Trophoblast cell (in vitro differentiated cells and primary cell): Measurements from ENCODE around the gene ALDH18A1.

ENCODE experiments used
- DNase-seq, 2 donors: peaks; one replicate each; pipeline ENCODE4 v3.0.0-alpha.2; 2016
- H2AFZ ChIP-seq: 2 replicates; pipeline ENCODE4 v1.6.1; 2013; ENCODE audit warnings: low read length, moderate library complexity, mild to moderate bottlenecking; ENCODE audit not compliant: insufficient read depth, poor library complexity
- H2AK5ac ChIP-seq: 2 replicates; pipeline ENCODE4 v1.6.1; 2013; ENCODE audit warnings: mild to moderate bottlenecking, low read length
- H2BK120ac ChIP-seq: 2 replicates; pipeline ENCODE4 v1.6.1; 2013; ENCODE audit warnings: low read length, mild to moderate bottlenecking, moderate library complexity; ENCODE audit not compliant: insufficient read depth, poor library complexity
- H2BK12ac ChIP-seq: 2 replicates; pipeline ENCODE4 v1.6.1; 2013; ENCODE audit warnings: mild to moderate bottlenecking, low read length, moderate library complexity
- H2BK5ac ChIP-seq: 2 replicates; pipeline ENCODE4 v1.6.1; 2013; ENCODE audit warnings: low read length, low read depth, moderate library complexity, mild to moderate bottlenecking; ENCODE audit not compliant: poor library complexity
- H3K14ac ChIP-seq: 2 replicates; pipeline ENCODE4 v1.6.1; 2013; ENCODE audit warnings: mild to moderate bottlenecking, low read length
- H3K18ac ChIP-seq: 2 replicates; pipeline ENCODE4 v1.6.1; 2013; ENCODE audit warnings: mild to moderate bottlenecking, low read length
- H3K23ac ChIP-seq: 2 replicates; pipeline ENCODE4 v1.6.1; 2013; ENCODE audit warnings: low read length
- H3K27ac ChIP-seq: 2 replicates; pipeline ENCODE4 v1.5.1; 2013; ENCODE audit warnings: low read depth, mild to moderate bottlenecking, inconsistent platforms, low read length, moderate library complexity
- H3K27me3 ChIP-seq: 2 replicates; pipeline ENCODE4 v1.6.1; 2013; ENCODE audit warnings: inconsistent platforms, mild to moderate bottlenecking, low read length, moderate library complexity; ENCODE audit not compliant: insufficient read depth
- H3K36me3 ChIP-seq, 2 experiments: 1 replicate in 1 of 2; 2 replicates in 1 of 2; pipeline ENCODE4 v1.6.1; 2013; ENCODE audit warnings: low read length in 2 of 2, mild to moderate bottlenecking in 2 of 2, moderate library complexity in 1 of 2; ENCODE audit not compliant: insufficient read depth in 2 of 2, control insufficient read depth in 1 of 2
- H3K4ac ChIP-seq: 2 replicates; pipeline ENCODE4 v1.6.1; 2013; ENCODE audit warnings: low read depth, mild to moderate bottlenecking, low read length, moderate library complexity
- H3K4me1 ChIP-seq, 2 experiments: 1 replicate in 1 of 2; 2 replicates in 1 of 2; pipeline ENCODE4 v1.6.1; 2013; ENCODE audit warnings: low read length in 2 of 2, mild to moderate bottlenecking in 2 of 2, moderate library complexity in 1 of 2; ENCODE audit not compliant: insufficient read depth in 2 of 2, control insufficient read depth in 1 of 2
- H3K4me2 ChIP-seq: 2 replicates; pipeline ENCODE4 v1.6.1; 2013; ENCODE audit warnings: inconsistent platforms, mild to moderate bottlenecking, low read length, moderate library complexity
- H3K4me3 ChIP-seq: 2 replicates; pipeline ENCODE4 v1.5.1; 2013; ENCODE audit warnings: mild to moderate bottlenecking, low read depth, low read length, inconsistent platforms
- H3K79me1 ChIP-seq: one replicate; pipeline ENCODE4 v1.6.1; 2013; ENCODE audit warnings: low read length
- H3K79me2 ChIP-seq: 2 replicates; pipeline ENCODE4 v1.6.1; 2013; ENCODE audit warnings: low read length, mild to moderate bottlenecking; ENCODE audit not compliant: control insufficient read depth, insufficient read depth, poor library complexity
- H3K9ac ChIP-seq: 2 replicates; pipeline ENCODE4 v1.6.1; 2013; ENCODE audit warnings: mild to moderate bottlenecking, low read length
- H3K9me3 ChIP-seq: 2 replicates; pipeline ENCODE4 v1.6.1; 2013; ENCODE audit warnings: low read depth, mild to moderate bottlenecking, control low read depth, inconsistent platforms, low read length; ENCODE audit not compliant: insufficient read depth
- H4K12ac ChIP-seq: 2 replicates; pipeline ENCODE4 v1.6.1; 2013; ENCODE audit warnings: low read depth, mild to moderate bottlenecking, low read length, moderate library complexity
- H4K8ac ChIP-seq: 2 replicates; pipeline ENCODE4 v1.6.1; 2013; ENCODE audit warnings: low read depth, mild to moderate bottlenecking, low read length, moderate library complexity
- H4K91ac ChIP-seq: one replicate; pipeline ENCODE4 v1.6.1; 2013; ENCODE audit warnings: low read depth, mild to moderate bottlenecking, low read length, moderate library complexity
- WGBS: extraction: QIAGEN DNeasy Blood & Tissue Kit; methylation state at CpG from one replicate; pipeline ENCODE4 v1.1.7; 2013; ENCODE audit warnings: missing lambda C conversion rate; ENCODE audit not compliant: insufficient read length, insufficient coverage; ENCODE audit errors: extremely low coverage; 5-methylcytosine and 5-hydroxymethylcytosine counted together

The ALDH18A1 gene

DNA sequence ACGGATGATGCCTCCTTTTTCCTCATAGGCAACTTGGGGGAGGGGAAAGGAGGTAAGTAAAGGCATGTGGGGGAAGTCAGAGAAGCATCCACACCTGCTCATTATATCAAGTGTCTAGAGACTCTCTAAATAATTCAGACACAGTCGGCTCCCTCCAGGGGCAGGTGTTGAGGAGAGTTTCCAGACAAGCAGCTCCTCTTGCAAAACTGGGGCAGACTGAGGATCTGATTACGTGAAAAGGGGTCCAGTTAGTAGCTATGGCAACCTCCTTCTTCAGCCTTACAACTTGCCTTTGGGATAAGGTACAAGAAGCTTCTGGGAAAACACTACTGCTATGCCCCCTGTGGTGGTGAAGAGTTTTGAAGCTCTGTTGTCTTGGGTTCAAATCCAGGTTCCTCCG lies 56.4 kb downstream of the ALDH18A1 start:
- no peak overlapping the region for H2BK5ac ChIP-seq

DNA sequence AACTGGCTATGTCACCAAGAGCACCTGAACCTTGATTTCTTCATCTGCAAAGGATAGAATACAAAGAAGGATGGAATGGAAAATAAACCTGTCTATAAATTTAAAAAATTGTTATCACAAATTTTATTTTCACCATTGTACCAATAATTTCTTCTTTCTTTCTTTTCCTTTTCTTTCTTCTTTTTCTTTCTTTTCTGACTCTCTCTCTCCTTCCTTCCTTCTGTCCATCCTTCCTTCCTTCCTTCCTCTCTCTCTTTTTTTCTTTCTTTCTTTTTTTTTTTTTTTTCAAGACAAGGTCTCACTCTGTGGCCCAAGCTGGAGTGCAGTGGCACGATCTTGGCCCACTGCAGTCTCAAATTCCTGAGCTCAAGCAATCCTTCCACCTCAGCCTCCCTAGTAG lies 58.7 kb downstream of the ALDH18A1 start:
- Histone ChIP-seq H3K9me3 (no peaks in the 10 kb centered on the region), H2AFZ (no peak overlapping the region), H3K27ac (no peak overlapping the region), H3K4me1 (no peaks in the 10 kb centered on the region), H2BK12ac (no peak overlapping the region), H3K4me3 (no peak overlapping the region), H2BK5ac (no peak overlapping the region), H4K91ac (no peak overlapping the region), H3K79me1 (no peaks in the 10 kb centered on the region), H2AK5ac (no peak overlapping the region), H3K23ac (no peak overlapping the region), H3K27me3 (no peaks in the 10 kb centered on the region), H2BK120ac (no peak overlapping the region), H3K79me2 (no peaks in the 10 kb centered on the region), H3K4ac (no peak overlapping the region), H3K4me2 (no peak overlapping the region), H3K9ac (no peak overlapping the region), H4K8ac (no peak overlapping the region), H3K36me3 (no peaks in the 10 kb centered on the region), H3K14ac (no peak overlapping the region), H4K12ac (no peak overlapping the region), H3K18ac (no peak overlapping the region)
- DNase-seq, result no peak
- WGBS, result no CpG with 5 or more reads among the region's 1 CpG

More for the DNA sequence above, 56.4 kb downstream of the ALDH18A1 start:
- Histone ChIP-seq H3K9me3 (no peaks in the 10 kb centered on the region), H3K27ac (no peak overlapping the region), H3K18ac (no peak overlapping the region), H3K27me3 (no peaks in the 10 kb centered on the region), H3K4me3 (no peak overlapping the region), H3K4me1 (peaks cover 3 to 6% of the 10 kb centered on the region in 2 experiments), H2AFZ (no peak overlapping the region), H2AK5ac (no peak overlapping the region), H3K36me3 (peaks cover 0 to 3% of the 10 kb centered on the region in 2 experiments), H2BK120ac (no peak overlapping the region), H4K8ac (no peak overlapping the region), H3K23ac (no peak overlapping the region), H3K79me1 (no peaks in the 10 kb centered on the region), H3K4ac (no peak overlapping the region), H4K12ac (no peak overlapping the region), H2BK12ac (no peak overlapping the region), H3K9ac (no peak overlapping the region), H3K79me2 (no peaks in the 10 kb centered on the region), H3K4me2 (no peak overlapping the region), H3K14ac (no peak overlapping the region), H4K91ac (no peak overlapping the region)
- no peak for DNase-seq
- no CpG with 5 or more reads among the region's 4 CpGs for WGBS

DNA sequence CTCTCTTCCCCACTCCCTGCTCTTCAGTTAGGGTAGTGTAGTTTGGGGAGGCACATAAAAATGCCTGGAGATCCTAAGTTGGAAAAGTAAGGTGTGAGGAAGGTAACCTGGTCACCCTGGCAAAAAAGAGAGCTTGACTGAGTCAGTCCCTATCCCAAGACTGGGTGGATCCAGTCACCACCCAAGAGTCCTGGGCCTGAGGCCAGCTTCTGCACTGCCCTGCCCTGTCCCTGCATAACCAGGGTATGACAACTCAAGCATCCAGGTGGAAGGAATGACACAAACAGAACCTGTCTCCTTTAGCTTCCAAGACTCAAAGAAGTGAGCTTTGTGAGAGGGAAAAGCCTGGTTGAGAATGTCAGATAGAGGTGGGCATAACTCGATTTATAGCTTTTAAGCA lies 68.5 kb downstream of the ALDH18A1 start:
- no peaks in the 10 kb centered on the region for H3K9me3 ChIP-seq
- no peak overlapping the region for H4K91ac ChIP-seq
- no peaks in the 10 kb centered on the region for H3K36me3 ChIP-seq
- no peaks in the 10 kb centered on the region for H3K4me1 ChIP-seq
- H3K18ac ChIP-seq, result no peak overlapping the region
- H2BK5ac ChIP-seq, result no peak overlapping the region
- H3K27me3 ChIP-seq, result no peaks in the 10 kb centered on the region
- WGBS, result no CpG with 5 or more reads among the region's 1 CpG
- H3K27ac ChIP-seq, result no peak overlapping the region
- no peak overlapping the region for H2BK120ac ChIP-seq
- H4K8ac ChIP-seq, result no peak overlapping the region
- no peak overlapping the region for H3K4me3 ChIP-seq
- H3K79me2 ChIP-seq, result no peaks in the 10 kb centered on the region
- peak; percentile 26 to 53 for DNase-seq
- no peak overlapping the region for H3K23ac ChIP-seq
- H3K4ac ChIP-seq, result no peak overlapping the region
- H2AK5ac ChIP-seq, result no peak overlapping the region
- no peak overlapping the region for H3K4me2 ChIP-seq
- H3K9ac ChIP-seq, result no peak overlapping the region
- no peak overlapping the region for H2AFZ ChIP-seq
- no peak overlapping the region for H2BK12ac ChIP-seq
- H3K14ac ChIP-seq, result no peak overlapping the region
- no peaks in the 10 kb centered on the region for H3K79me1 ChIP-seq
- H4K12ac ChIP-seq, result no peak overlapping the region

DNA sequence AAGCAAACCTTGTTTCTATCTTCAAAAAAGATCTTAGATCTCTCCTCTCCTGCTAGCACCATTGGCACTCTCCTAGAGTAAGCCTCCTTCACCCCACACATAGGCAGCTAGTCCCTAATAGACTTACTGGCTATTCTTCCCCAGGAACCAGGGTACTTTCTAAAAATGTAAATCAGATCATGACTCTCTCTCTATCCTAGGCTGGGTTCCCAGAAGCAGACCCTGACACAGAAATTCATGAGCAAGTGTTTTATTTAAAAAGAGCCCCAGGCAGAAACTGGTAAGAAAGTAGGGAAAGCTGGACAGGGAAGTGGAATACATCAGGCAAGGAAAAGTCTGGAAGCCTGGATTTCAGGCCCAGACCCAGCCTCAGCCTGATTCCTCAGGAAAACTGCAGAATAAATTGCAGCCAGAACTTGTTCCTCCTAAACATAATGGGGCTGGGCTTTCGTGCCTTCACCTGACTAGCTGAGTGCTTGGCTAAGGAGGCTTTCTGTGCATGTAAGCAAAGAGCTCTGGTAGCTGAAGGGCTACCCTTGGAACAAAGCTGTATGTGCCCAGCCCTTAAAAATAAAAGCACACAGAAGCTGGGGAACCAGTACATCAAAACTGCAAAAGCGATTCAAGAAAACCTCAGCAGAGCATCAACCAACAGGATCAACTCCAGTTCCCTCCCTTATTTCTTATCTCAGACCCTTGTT lies 76.5 kb downstream of the ALDH18A1 start:
- Histone ChIP-seq H3K36me3 (no peaks in the 10 kb centered on the region), H3K79me2 (no peaks in the 10 kb centered on the region), H4K91ac (no peak overlapping the region), H4K8ac (no peak overlapping the region), H2AFZ (no peak overlapping the region), H3K23ac (no peak overlapping the region), H3K27ac (no peak overlapping the region), H3K4me1 (no peaks in the 10 kb centered on the region), H3K9ac (no peak overlapping the region), H3K4me3 (no peak overlapping the region), H2BK5ac (no peak overlapping the region), H2BK120ac (no peak overlapping the region), H3K4me2 (no peak overlapping the region), H3K27me3 (no peaks in the 10 kb centered on the region), H2BK12ac (no peak overlapping the region), H3K9me3 (no peaks in the 10 kb centered on the region), H3K14ac (no peak overlapping the region), H3K79me1 (no peaks in the 10 kb centered on the region), H4K12ac (no peak overlapping the region), H3K18ac (no peak overlapping the region), H2AK5ac (no peak overlapping the region), H3K4ac (no peak overlapping the region)
- no CpG with 5 or more reads among the region's 2 CpGs for WGBS
- no peak for DNase-seq
